GM12878 (cell line): ENCODE data around the gene HSD17B14. TPM values are rescaled to one million over a fixed set of nuclear protein-coding genes. Genes with fewer than 3 reads are reported as not detected.

Experiments used
- ATF3 ChIP-seq: IDR thresholded peaks from 2 replicates; pipeline ENCODE4 v1.6.1; 2011; ENCODE audit warnings: low read depth, mild to moderate bottlenecking, low read length, moderate library complexity, borderline replicate concordance; ENCODE audit errors: extremely low read depth
- CHD1 ChIP-seq: IDR thresholded peaks from 2 replicates; pipeline ENCODE4 v1.6.1; 2012; ENCODE audit warnings: low read depth, low read length, improper control_type of control experiment
- KDM1A ChIP-seq: fragments of 200-600 bp; sonication (generic); IDR thresholded peaks from 2 replicates; pipeline ENCODE4 v1.6.1; 2016; ENCODE audit warnings: borderline replicate concordance
- MEF2B ChIP-seq: fragments of 450-650 bp; IDR thresholded peaks from 2 replicates; pipeline ENCODE4 v1.6.1; 2018; ENCODE audit warnings: mild to moderate bottlenecking, moderate library complexity; ENCODE audit not compliant: partially characterized antibody, poor library complexity, severe bottlenecking
- MTA3 ChIP-seq: IDR thresholded peaks from 2 replicates; pipeline ENCODE4 v1.6.1; 2012; ENCODE audit warnings: low read length, inconsistent platforms, borderline replicate concordance
- NR2C1 ChIP-seq: fragments of 450-650 bp; IDR thresholded peaks from 2 replicates; pipeline ENCODE4 v1.6.1; 2017; ENCODE audit warnings: antibody characterized with exemption, mild to moderate bottlenecking, moderate library complexity
- RELB ChIP-seq: fragments of 450-650 bp; IDR thresholded peaks from 2 replicates; pipeline ENCODE4 v1.6.1; 2017; ENCODE audit warnings: low read depth, mild to moderate bottlenecking, moderate library complexity
- TBL1XR1 ChIP-seq: IDR thresholded peaks from 2 replicates; pipeline ENCODE4 v1.6.1; 2012; ENCODE audit warnings: low read depth, low read length, improper control_type of control experiment
- polyA plus RNA-seq, 11 experiments: library from polyadenylated mRNA; depleted of rRNA in 4 of 11; unstranded in 6 of 11; stranded (reverse) in 5 of 11; fragments of >200 nt; fragmentation: Nextera tagmentation in 4 of 11; fragmentation: Illumina TruSeq in 1 of 11; extraction: Ambion mirVana in 4 of 11; extraction: Trizol in 1 of 11; gene quantifications; 1 replicate in 1 of 11; 2 replicates in 10 of 11; pipeline versions ENCODE4 v1.2.1 to v1.2.3, GENCODE V29; 2011 to 2016; ENCODE audit warnings: inconsistent platforms in 2 of 11, missing spikeins in 2 of 11, low read depth in 1 of 11
- total RNA-seq, 4 experiments: library from RNA; depleted of rRNA in 3 of 4; stranded (reverse); fragments of >200 nt in 3 of 4; fragmentation: Illumina TruSeq in 1 of 4; extraction: Trizol in 1 of 4; gene quantifications; 2 replicates each; pipeline versions ENCODE4 v1.2.1 to v1.2.3, GENCODE V29; 2013 to 2021
- TF ChIP-seq, protein P1 (sequence below): fragments of 450-650 bp; IDR thresholded peaks from 2 replicates; pipeline ENCODE4 v1.6.1; 2017; ENCODE audit warnings: mild to moderate bottlenecking, moderate library complexity
- TF ChIP-seq, protein P2 (sequence below): fragments of 450-650 bp; IDR thresholded peaks from 2 replicates; pipeline ENCODE4 v1.6.1; 2017; ENCODE audit warnings: mild to moderate bottlenecking, low read depth, inconsistent platforms; ENCODE audit not compliant: poor library complexity, severe bottlenecking
- TF ChIP-seq, protein P3 (sequence below): IDR thresholded peaks from 2 replicates; pipeline ENCODE4 v1.6.1; 2011; ENCODE audit warnings: mild to moderate bottlenecking, low read depth, low read length, moderate library complexity; ENCODE audit not compliant: insufficient replicate concordance
- TF ChIP-seq, protein P4 (sequence below): fragments of 150-350 bp; IDR thresholded peaks from 2 replicates; pipeline ENCODE4 v1.6.1; 2016; ENCODE audit warnings: low read depth, low read length
- TF ChIP-seq, protein P5 (sequence below): IDR thresholded peaks from 2 replicates; pipeline ENCODE4 v1.6.1; 2011; ENCODE audit warnings: low read depth, low read length, improper control_type of control experiment, borderline replicate concordance

HSD17B14 gene
- total and polyA plus RNA-seq, 10 of the 15 experiments (the other 5 are each of a cell fraction or from before 2014, with no cell fraction given): 0.21 to 4.1 (median 0.61) TPM

- TF ChIP-seq RELB (no peak), ATF3 (peak; percentile 31; the same call in 1 of the 2 replicates), MTA3 (no peak), TBL1XR1 (no peak), MEF2B (peak; percentile 20), CHD1 (no peak), KDM1A (no peak), NR2C1 (no peak)
- TF ChIP-seq, protein P1, sequence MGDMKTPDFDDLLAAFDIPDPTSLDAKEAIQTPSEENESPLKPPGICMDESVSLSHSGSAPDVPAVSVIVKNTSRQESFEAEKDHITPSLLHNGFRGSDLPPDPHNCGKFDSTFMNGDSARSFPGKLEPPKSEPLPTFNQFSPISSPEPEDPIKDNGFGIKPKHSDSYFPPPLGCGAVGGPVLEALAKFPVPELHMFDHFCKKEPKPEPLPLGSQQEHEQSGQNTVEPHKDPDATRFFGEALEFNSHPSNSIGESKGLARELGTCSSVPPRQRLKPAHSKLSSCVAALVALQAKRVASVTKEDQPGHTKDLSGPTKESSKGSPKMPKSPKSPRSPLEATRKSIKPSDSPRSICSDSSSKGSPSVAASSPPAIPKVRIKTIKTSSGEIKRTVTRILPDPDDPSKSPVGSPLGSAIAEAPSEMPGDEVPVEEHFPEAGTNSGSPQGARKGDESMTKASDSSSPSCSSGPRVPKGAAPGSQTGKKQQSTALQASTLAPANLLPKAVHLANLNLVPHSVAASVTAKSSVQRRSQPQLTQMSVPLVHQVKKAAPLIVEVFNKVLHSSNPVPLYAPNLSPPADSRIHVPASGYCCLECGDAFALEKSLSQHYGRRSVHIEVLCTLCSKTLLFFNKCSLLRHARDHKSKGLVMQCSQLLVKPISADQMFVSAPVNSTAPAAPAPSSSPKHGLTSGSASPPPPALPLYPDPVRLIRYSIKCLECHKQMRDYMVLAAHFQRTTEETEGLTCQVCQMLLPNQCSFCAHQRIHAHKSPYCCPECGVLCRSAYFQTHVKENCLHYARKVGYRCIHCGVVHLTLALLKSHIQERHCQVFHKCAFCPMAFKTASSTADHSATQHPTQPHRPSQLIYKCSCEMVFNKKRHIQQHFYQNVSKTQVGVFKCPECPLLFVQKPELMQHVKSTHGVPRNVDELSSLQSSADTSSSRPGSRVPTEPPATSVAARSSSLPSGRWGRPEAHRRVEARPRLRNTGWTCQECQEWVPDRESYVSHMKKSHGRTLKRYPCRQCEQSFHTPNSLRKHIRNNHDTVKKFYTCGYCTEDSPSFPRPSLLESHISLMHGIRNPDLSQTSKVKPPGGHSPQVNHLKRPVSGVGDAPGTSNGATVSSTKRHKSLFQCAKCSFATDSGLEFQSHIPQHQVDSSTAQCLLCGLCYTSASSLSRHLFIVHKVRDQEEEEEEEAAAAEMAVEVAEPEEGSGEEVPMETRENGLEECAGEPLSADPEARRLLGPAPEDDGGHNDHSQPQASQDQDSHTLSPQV: no peak
- TF ChIP-seq, protein P2, sequence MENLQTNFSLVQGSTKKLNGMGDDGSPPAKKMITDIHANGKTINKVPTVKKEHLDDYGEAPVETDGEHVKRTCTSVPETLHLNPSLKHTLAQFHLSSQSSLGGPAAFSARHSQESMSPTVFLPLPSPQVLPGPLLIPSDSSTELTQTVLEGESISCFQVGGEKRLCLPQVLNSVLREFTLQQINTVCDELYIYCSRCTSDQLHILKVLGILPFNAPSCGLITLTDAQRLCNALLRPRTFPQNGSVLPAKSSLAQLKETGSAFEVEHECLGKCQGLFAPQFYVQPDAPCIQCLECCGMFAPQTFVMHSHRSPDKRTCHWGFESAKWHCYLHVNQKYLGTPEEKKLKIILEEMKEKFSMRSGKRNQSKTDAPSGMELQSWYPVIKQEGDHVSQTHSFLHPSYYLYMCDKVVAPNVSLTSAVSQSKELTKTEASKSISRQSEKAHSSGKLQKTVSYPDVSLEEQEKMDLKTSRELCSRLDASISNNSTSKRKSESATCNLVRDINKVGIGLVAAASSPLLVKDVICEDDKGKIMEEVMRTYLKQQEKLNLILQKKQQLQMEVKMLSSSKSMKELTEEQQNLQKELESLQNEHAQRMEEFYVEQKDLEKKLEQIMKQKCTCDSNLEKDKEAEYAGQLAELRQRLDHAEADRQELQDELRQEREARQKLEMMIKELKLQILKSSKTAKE: no peak
- TF ChIP-seq, protein P3, sequence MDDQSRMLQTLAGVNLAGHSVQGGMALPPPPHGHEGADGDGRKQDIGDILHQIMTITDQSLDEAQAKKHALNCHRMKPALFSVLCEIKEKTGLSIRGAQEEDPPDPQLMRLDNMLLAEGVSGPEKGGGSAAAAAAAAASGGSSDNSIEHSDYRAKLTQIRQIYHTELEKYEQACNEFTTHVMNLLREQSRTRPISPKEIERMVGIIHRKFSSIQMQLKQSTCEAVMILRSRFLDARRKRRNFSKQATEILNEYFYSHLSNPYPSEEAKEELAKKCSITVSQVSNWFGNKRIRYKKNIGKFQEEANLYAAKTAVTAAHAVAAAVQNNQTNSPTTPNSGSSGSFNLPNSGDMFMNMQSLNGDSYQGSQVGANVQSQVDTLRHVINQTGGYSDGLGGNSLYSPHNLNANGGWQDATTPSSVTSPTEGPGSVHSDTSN: peak; percentile 52
- TF ChIP-seq, protein P4, sequence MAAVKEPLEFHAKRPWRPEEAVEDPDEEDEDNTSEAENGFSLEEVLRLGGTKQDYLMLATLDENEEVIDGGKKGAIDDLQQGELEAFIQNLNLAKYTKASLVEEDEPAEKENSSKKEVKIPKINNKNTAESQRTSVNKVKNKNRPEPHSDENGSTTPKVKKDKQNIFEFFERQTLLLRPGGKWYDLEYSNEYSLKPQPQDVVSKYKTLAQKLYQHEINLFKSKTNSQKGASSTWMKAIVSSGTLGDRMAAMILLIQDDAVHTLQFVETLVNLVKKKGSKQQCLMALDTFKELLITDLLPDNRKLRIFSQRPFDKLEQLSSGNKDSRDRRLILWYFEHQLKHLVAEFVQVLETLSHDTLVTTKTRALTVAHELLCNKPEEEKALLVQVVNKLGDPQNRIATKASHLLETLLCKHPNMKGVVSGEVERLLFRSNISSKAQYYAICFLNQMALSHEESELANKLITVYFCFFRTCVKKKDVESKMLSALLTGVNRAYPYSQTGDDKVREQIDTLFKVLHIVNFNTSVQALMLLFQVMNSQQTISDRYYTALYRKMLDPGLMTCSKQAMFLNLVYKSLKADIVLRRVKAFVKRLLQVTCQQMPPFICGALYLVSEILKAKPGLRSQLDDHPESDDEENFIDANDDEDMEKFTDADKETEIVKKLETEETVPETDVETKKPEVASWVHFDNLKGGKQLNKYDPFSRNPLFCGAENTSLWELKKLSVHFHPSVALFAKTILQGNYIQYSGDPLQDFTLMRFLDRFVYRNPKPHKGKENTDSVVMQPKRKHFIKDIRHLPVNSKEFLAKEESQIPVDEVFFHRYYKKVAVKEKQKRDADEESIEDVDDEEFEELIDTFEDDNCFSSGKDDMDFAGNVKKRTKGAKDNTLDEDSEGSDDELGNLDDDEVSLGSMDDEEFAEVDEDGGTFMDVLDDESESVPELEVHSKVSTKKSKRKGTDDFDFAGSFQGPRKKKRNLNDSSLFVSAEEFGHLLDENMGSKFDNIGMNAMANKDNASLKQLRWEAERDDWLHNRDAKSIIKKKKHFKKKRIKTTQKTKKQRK: no peak
- TF ChIP-seq, protein P5, sequence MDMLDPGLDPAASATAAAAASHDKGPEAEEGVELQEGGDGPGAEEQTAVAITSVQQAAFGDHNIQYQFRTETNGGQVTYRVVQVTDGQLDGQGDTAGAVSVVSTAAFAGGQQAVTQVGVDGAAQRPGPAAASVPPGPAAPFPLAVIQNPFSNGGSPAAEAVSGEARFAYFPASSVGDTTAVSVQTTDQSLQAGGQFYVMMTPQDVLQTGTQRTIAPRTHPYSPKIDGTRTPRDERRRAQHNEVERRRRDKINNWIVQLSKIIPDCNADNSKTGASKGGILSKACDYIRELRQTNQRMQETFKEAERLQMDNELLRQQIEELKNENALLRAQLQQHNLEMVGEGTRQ: peak; percentile 52; the same call in 1 of the 2 replicates
Observed at GRCh38 chr19:48780631-48781391, 55.5 kb downstream of the HSD17B14 start (continued).
